T-helper 2 cell treated with Interferon-gamma antibody and Interleukin-4, amounts not matched to agents 100 ng/mL and 5 ng/mL, for 36 hours (primary cell): Measurements from ENCODE around the gene FAM199X. TPM values are rescaled to one million over a fixed set of nuclear protein-coding genes. Genes with fewer than 3 reads are reported as not detected.
"Not testable (repeated sequence)": the region's sequence is repeated elsewhere in the genome, so short reads cannot be mapped to it uniquely, and the experiment has no call there.

Source experiments
- intact Hi-C: fragments of 100-400 bp; cut with micrococcal nuclease; formaldehyde crosslinking; loops from one replicate; pipeline ENCODE4 v1.15.1; 2023
- total RNA-seq: library from RNA; stranded (reverse); gene quantifications from 2 replicates; pipeline ENCODE4 v1.2.3, GENCODE V29; 2022

Gene FAM199X
- total RNA-seq, 1 donor from 2014 or later = 12.7 TPM

GRCh38 chrX:104187931-104188330 is 21.7 kb downstream of the FAM199X start:
- intact Hi-C loops = no loop called here

DNA sequence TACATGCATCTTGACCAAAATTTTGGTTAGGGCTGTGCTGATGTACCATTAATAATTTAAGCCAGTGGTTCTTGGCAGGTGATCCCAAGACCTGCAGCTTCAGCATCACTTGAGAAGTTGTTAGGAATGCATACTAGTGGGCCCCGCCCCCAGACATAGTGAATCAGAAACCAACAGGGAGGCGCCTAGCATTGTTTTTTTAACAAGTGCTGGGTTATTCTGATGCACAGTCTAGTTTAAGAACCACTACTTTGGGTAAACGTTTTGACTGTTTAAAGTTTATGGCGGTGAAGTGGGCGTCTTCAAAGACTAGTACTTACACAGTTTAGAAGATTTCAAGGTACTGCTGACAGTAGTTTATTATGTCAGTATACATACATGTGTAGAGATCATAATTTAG is 23.6 kb downstream of the FAM199X start:
- intact Hi-C loops = no loop called here

GRCh38 chrX:104193485-104193884 is 27.2 kb downstream of the FAM199X start:
- intact Hi-C loops = no loop called here

- intact Hi-C loops = loop anchor here (5.0 kb wide), 1 partner anchor 77 kb away; no protein-coding TSS in a partner anchor
Observed at GRCh38 chrX:104195013-104195412, 28.8 kb downstream of the FAM199X start.

DNA sequence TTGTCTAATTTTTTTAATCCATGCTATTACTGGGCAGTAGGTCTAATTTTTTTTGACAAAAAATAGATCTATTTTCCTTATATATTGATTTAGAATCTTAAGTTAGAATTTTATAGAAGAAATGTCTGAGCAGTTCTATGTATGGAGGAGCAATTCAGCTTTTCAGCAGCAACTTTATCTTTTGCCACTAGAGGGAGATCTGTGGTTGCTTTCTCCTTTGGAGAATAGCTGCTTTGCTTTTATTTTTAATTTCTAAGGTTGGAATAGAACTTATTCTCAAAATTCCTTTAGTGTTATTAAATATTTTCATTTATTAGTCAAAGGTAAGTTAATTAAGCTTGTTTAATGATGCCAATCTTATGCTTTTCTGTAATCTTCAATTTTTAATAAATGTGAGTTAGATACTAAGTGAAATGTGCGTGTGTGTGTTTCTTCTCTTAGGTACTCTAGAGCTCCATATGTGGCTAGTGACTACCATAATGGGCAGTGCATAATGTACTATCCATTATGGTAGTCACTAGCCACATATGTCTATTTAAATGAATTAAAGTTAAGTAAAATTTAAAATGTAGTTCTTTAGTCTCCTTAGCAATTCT is 29.3 kb downstream of the FAM199X start:
- intact Hi-C loops = loop anchor here (5.0 kb wide), 1 partner anchor 77 kb away; no protein-coding TSS in a partner anchor

DNA sequence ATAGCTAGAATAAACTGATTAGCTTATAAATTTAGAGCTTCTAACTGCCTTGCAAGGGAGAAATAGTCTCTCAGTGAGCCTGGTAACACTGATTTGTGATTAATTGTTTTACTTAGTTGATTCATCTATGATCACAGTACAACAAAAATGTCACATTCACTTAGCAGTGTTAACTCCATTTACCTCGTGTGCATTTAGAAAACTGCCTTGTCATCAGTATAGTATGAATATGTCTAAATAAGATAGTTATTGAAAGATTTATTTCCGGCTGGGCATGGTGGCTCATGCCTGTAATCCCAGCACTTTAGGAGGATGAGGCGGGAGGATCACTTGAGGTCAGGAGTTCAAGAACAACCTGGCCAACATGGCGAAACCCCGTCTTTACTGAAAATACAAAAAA is 39.3 kb downstream of the FAM199X start:
- intact Hi-C loops = no loop called here

GRCh38 chrX:104211187-104211586 is 44.9 kb downstream of the FAM199X start:
- intact Hi-C loops = no loop called here

DNA sequence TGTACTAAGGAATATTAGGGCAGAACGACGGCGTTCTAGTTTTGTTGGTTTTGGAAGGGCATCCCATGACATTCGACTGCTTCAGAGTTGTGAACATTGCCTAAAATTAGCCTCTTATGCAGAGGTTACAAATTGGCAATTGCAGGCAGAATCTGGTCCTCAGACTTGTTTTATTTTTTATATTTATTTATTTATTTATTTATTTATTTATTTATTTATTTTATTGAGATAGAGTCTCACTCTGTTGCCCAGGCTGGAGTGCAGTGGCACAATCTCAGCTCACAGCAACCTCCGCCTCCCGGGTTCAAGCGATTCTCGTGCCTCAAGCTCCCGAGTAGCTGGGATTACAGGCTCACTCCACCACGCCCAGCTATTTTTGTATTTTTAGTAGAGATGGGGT is 63.8 kb downstream of the FAM199X start:
- intact Hi-C loops = not testable (repeated sequence)

Other genes with a start within 250 kb of the FAM199X start
- 7.2 and 8.3 TPM in 2 replicates for gene TMSB15B, start 203.8 kb upstream of the FAM199X start, total RNA-seq
- not detected in 2 replicates for gene H2BW1, start 152.7 kb upstream of the FAM199X start, total RNA-seq
- not detected in 2 replicates for gene H2BW2, start 126.5 kb upstream of the FAM199X start, total RNA-seq
- 3.9 and 4.9 TPM in 2 replicates for gene TMSB15C, start 90.2 kb upstream of the FAM199X start, total RNA-seq
- 0.20 and 0.48 TPM in 2 replicates for gene ZCCHC18, start 53.9 kb upstream of the FAM199X start, total RNA-seq
- 4.4 and 6.5 TPM in 2 replicates for gene SLC25A53, start 9.4 kb upstream of the FAM199X start, total RNA-seq
- 0.14 and 0.25 TPM in 2 replicates for gene ESX1, start 88.5 kb downstream of the FAM199X start, total RNA-seq